Gastroesophageal sphincter (tissue), 4 donors: Measurements from ENCODE around the gene GPR142. TPM values are rescaled to one million over a fixed set of nuclear protein-coding genes. Genes with fewer than 3 reads are reported as not detected.

ENCODE experiments used
- ATAC-seq: fragments of 150-250 bp; one replicate; pipeline ENCODE4 v1.9.1; 2016; ENCODE audit warnings: mild to moderate bottlenecking, moderate library complexity
- H3K27ac ChIP-seq, 4 donors: fragments of 200-600 bp; sonication (generic) in 3 of 4; 1 replicate in 3 of 4; 2 replicates in 1 of 4; pipeline ENCODE4 v1.5.1; 2016 to 2019
- H3K27me3 ChIP-seq: fragments of 200-600 bp; sonication (generic); one replicate; pipeline ENCODE4 v1.5.1; 2019
- H3K36me3 ChIP-seq, 2 donors: fragments of 200-600 bp; sonication (generic); one replicate each; pipeline ENCODE4 v1.5.1; 2019; ENCODE audit warnings: control low read depth in 1 of 2
- H3K4me1 ChIP-seq, 3 donors: fragments of 200-600 bp; sonication (generic); 1 replicate in 2 of 3; 2 replicates in 1 of 3; pipeline ENCODE4 v1.5.1; 2016 to 2019; ENCODE audit warnings: control low read depth in 2 of 3
- H3K4me3 ChIP-seq, 2 donors: fragments of 200-600 bp; sonication (generic); one replicate each; pipeline ENCODE4 v1.5.1; 2019; ENCODE audit warnings: mild to moderate bottlenecking in 1 of 2, moderate library complexity in 1 of 2
- H3K9me3 ChIP-seq, 3 donors: fragments of 200-600 bp; sonication (generic); one replicate each; pipeline ENCODE4 v1.5.1; 2017 to 2019; ENCODE audit warnings: control low read depth in 2 of 3
- CTCF ChIP-seq, 4 experiments: fragments of 200-600 bp in 2 of 4; fragments of 450-650 bp in 2 of 4; sonication (generic) in 1 of 4; IDR thresholded peaks; one replicate each; pipeline ENCODE4 v1.5.1; 2017 to 2019; ENCODE audit warnings: antibody characterized with exemption in 4 of 4, mild to moderate bottlenecking in 2 of 4, moderate library complexity in 2 of 4
- EP300 ChIP-seq: sonication (generic); formaldehyde crosslinking; IDR thresholded peaks from one replicate; pipeline ENCODE4 v1.6.1; 2017; ENCODE audit warnings: antibody characterized with exemption, mild to moderate bottlenecking
- POLR2A ChIP-seq, 2 donors: fragments of 450-650 bp; IDR thresholded peaks; one replicate each; pipeline ENCODE4 v1.6.1; 2017; ENCODE audit warnings: antibody characterized with exemption in 2 of 2, mild to moderate bottlenecking in 2 of 2, moderate library complexity in 1 of 2
- POLR2AphosphoS5 ChIP-seq: sonication (generic); formaldehyde crosslinking; IDR thresholded peaks from one replicate; pipeline ENCODE4 v1.6.1; 2017; ENCODE audit warnings: antibody characterized with exemption
- WGBS, 2 donors: methylation state at CpG; one replicate each; pipeline ENCODE4 v1.1.5; 2018; ENCODE audit warnings: low coverage in 1 of 2; 5-methylcytosine and 5-hydroxymethylcytosine counted together
- total RNA-seq, 4 donors: library from RNA; depleted of rRNA; stranded (reverse); fragments of >200 nt; gene quantifications; one replicate each; pipeline ENCODE4 v1.1.0, GENCODE V29; 2016

GPR142 gene
- total RNA-seq, 4 donors from 2014 or later: 1.1 TPM; not detected in 3

- Histone ChIP-seq H3K36me3 (no peaks in the 10 kb centered on the region), H3K27ac (no peak overlapping the region), H3K9me3 (peaks cover 0 to 18% (median 0%) of the 10 kb centered on the region in 3 donors), H3K4me1 (no peaks in the 10 kb centered on the region), H3K27me3 (peaks cover 80% of the 10 kb centered on the region), H3K4me3 (no peak overlapping the region)
- WGBS, 2 donors: 18 to 54% methylated on average over 7 to 10 of the region's 11 CpGs
- no peak for ATAC-seq
- TF ChIP-seq POLR2AphosphoS5: no peak
- TF ChIP-seq POLR2A (IDR thresholded peaks at IDR 0.05): no peak
- no peak for TF ChIP-seq EP300
- no peak for TF ChIP-seq CTCF (IDR thresholded peaks at IDR 0.05)
Measured at GRCh38 chr17:74332763-74333283, 34.5 kb upstream of the GPR142 start.

GRCh38 chr17:74334393-74335039 lies 32.8 kb upstream of the GPR142 start:
- peaks cover 0 to 18% (median 0%) of the 10 kb centered on the region in 3 donors for H3K9me3 ChIP-seq
- no peak overlapping the region for H3K4me3 ChIP-seq
- H3K27me3 ChIP-seq: peaks cover 84% of the 10 kb centered on the region
- no peak for TF ChIP-seq POLR2AphosphoS5
- TF ChIP-seq EP300: no peak
- TF ChIP-seq CTCF (IDR thresholded peaks at IDR 0.05): no peak
- no peak for TF ChIP-seq POLR2A (IDR thresholded peaks at IDR 0.05)
- no peak overlapping the region for H3K27ac ChIP-seq
- WGBS, 2 donors: 83% methylated on average over 1 of the region's 2 CpGs; no CpG with 5 or more reads in 1 of the 2 donors
- no peaks in the 10 kb centered on the region for H3K4me1 ChIP-seq
- no peak for ATAC-seq
- no peaks in the 10 kb centered on the region for H3K36me3 ChIP-seq

GRCh38 chr17:74335529-74336062 lies 31.7 kb upstream of the GPR142 start:
- Histone ChIP-seq H3K9me3 (peaks cover 0 to 18% (median 0%) of the 10 kb centered on the region in 3 donors), H3K36me3 (no peaks in the 10 kb centered on the region), H3K27ac (no peak overlapping the region), H3K4me1 (no peaks in the 10 kb centered on the region), H3K27me3 (peaks cover 78% of the 10 kb centered on the region), H3K4me3 (no peak overlapping the region)
- no peak for TF ChIP-seq EP300
- no peak for TF ChIP-seq POLR2A (IDR thresholded peaks at IDR 0.05)
- no peak for TF ChIP-seq CTCF (IDR thresholded peaks at IDR 0.05)
- no peak for TF ChIP-seq POLR2AphosphoS5
- WGBS, 2 donors: 20 to 70% methylated on average over 1 to 2 of the region's 5 CpGs
- no peak for ATAC-seq

- WGBS, 2 donors: 70 to 90% methylated on average over 2 to 7 of the region's 7 CpGs
- TF ChIP-seq POLR2A (IDR thresholded peaks at IDR 0.05): no peak
- TF ChIP-seq EP300: no peak
- no peak for TF ChIP-seq POLR2AphosphoS5
- no peak for TF ChIP-seq CTCF (IDR thresholded peaks at IDR 0.05)
- Histone ChIP-seq H3K36me3 (no peaks in the 10 kb centered on the region), H3K27me3 (peaks cover 77% of the 10 kb centered on the region), H3K27ac (no peak overlapping the region), H3K4me1 (no peaks in the 10 kb centered on the region), H3K4me3 (no peak overlapping the region), H3K9me3 (peaks cover 0 to 18% (median 0%) of the 10 kb centered on the region in 3 donors)
- no peak for ATAC-seq
Measured at GRCh38 chr17:74336307-74336706, 31.0 kb upstream of the GPR142 start.
